Immature natural killer cell (primary cell): Measurements from ENCODE around the gene OST4. TPM values are rescaled to one million over a fixed set of nuclear protein-coding genes. Genes with fewer than 3 reads are reported as not detected.

Source experiments
- DNase-seq, 3 donors: peaks; one replicate each; pipeline ENCODE4 v3.0.0; 2022; ENCODE audit warnings: mixed read lengths in 1 of 3
- H3K27ac Mint-ChIP-seq, 6 donors: one replicate each; pipeline ENCODE4 v1.8.0; 2020; ENCODE audit warnings: mixed read lengths in 6 of 6, mild to moderate bottlenecking in 5 of 6, inconsistent platforms in 4 of 6, moderate library complexity in 3 of 6
- H3K27me3 Mint-ChIP-seq, 3 donors: one replicate each; pipeline ENCODE4 v1.8.0; 2020 to 2021; ENCODE audit warnings: low read depth in 3 of 3, mild to moderate bottlenecking in 3 of 3, mixed read lengths in 3 of 3, moderate library complexity in 3 of 3, inconsistent platforms in 1 of 3
- H3K36me3 Mint-ChIP-seq, 3 donors: one replicate each; pipeline ENCODE4 v1.8.0; 2020; ENCODE audit warnings: mixed read lengths in 3 of 3, inconsistent platforms in 2 of 3, mild to moderate bottlenecking in 2 of 3
- H3K4me1 Mint-ChIP-seq, 2 donors: one replicate each; pipeline ENCODE4 v1.8.0; 2020; ENCODE audit warnings: inconsistent platforms in 2 of 2, mild to moderate bottlenecking in 2 of 2, mixed read lengths in 2 of 2, moderate library complexity in 1 of 2
- H3K4me3 Mint-ChIP-seq, 5 donors: one replicate each; pipeline ENCODE4 v1.8.0; 2020; ENCODE audit warnings: mild to moderate bottlenecking in 5 of 5, mixed read lengths in 5 of 5, inconsistent platforms in 3 of 5, moderate library complexity in 3 of 5
- H3K9me3 Mint-ChIP-seq, 6 donors: one replicate each; pipeline ENCODE4 v1.8.0; 2020; ENCODE audit warnings: mild to moderate bottlenecking in 6 of 6, mixed read lengths in 6 of 6, inconsistent platforms in 4 of 6, moderate library complexity in 3 of 6
- polyA plus RNA-seq, 3 donors: library from polyadenylated mRNA; unstranded; fragments of 300-500 nt; fragmentation: Illumina TruSeq; gene quantifications; one replicate each; pipeline ENCODE4 v1.2.3, GENCODE V29; 2021

The OST4 gene
- polyA plus RNA-seq, 3 donors from 2014 or later, result 677 to 899 (median 681) TPM

- H3K4me1 Mint-ChIP-seq, result peaks cover 22 to 28% of the 10 kb centered on the region in 2 donors
- H3K27ac Mint-ChIP-seq, result peak overlapping the region; percentile 96 to 99 (median 98)
- peak overlapping the region; percentile 94 to 100 (median 97) for H3K4me3 Mint-ChIP-seq
- H3K9me3 Mint-ChIP-seq, result peaks cover 0 to 11% (median 5%) of the 10 kb centered on the region in 6 donors
- H3K27me3 Mint-ChIP-seq, result peaks cover 22 to 30% (median 22%) of the 10 kb centered on the region in 3 donors
- peak; percentile 92 to 93 (median 92) for DNase-seq
- peaks cover under 1 to 8% (median 6%) of the 10 kb centered on the region in 3 donors for H3K36me3 Mint-ChIP-seq
Measured at GRCh38 chr2:27050281-27050995, 21.0 kb downstream of the OST4 start.

GRCh38 chr2:27049422-27050280, 21.8 kb downstream of the OST4 start:
- Mint-ChIP-seq H3K4me3 (peak overlapping the region; percentile 94 to 100 (median 97)), H3K4me1 (peaks cover 22 to 28% of the 10 kb centered on the region in 2 donors), H3K36me3 (peaks cover 0 to 8% (median 3%) of the 10 kb centered on the region in 3 donors), H3K27ac (peak overlapping the region; percentile 96 to 99 (median 98)), H3K9me3 (peaks cover 0 to 11% (median 5%) of the 10 kb centered on the region in 6 donors), H3K27me3 (peaks cover 22 to 30% (median 22%) of the 10 kb centered on the region in 3 donors)
- peak; percentile 67 to 72 (median 68) for DNase-seq

DNA sequence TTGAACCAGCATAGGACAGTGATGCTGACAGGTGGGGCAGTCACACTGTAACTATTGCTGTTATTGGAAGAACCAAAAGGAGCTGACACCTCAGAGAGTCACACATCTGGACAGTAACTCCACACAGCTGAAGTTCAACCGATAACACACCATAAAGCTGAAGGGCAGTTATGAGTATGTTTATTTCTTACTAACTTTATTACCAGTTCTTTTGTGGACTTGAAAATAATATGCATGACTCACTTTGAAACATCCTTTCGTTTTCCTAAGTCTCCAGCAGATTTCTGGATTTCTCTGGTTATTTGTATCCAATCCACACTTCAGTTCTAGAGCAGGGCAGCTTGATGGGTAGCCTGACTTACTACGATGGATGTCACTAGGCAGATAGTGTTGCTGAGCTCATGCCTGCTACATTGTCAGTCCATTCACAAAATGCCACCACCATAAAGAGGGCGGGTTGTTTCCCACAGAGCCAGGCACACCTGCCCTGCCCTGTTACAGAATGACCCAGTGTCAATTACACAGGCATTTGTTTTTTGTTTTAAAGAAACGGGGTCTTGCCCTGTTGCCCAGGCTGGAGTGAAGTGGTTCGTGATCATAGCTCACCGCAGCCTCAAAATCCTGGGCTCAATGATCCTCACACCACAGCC, 28.3 kb downstream of the OST4 start:
- DNase-seq, result no peak
- H3K36me3 Mint-ChIP-seq, result peaks cover 0 to 23% (median 11%) of the 10 kb centered on the region in 3 donors
- H3K9me3 Mint-ChIP-seq, result no peaks in the 10 kb centered on the region
- H3K27me3 Mint-ChIP-seq, result peaks cover 0 to 1% (median 0%) of the 10 kb centered on the region in 3 donors
- no peak overlapping the region for H3K4me3 Mint-ChIP-seq
- H3K27ac Mint-ChIP-seq, result peak overlapping the region in 1 of 6 donors; percentile 73
- peaks cover 2 to 5% of the 10 kb centered on the region in 2 donors for H3K4me1 Mint-ChIP-seq

DNA sequence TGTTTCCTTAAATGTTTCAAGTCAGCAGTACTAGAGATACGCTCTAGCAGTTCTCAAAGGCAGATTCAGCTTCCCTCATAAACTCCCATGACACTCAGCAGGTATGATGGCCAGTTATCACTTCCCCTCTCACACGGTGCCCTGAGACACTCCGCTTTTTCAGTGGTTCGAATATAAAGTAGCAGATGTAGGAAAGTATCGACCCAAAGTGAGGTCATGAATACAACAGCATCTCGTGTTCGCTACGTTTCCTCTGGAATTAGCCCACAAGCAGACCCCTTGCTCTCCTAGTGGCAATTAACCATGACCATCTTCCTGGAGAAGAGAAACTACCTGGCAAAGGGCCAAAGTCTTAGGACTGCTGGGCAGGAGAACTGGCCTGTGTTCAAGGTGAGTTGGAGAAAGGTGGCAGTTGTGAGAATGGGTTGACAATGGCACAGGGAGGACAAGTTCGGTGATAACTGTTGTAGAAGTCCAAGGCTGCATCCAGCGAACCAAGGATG, 29.2 kb downstream of the OST4 start:
- Mint-ChIP-seq H3K4me1 (peaks cover 2 to 5% of the 10 kb centered on the region in 2 donors), H3K27me3 (peaks cover 0 to 1% (median 0%) of the 10 kb centered on the region in 3 donors), H3K36me3 (peaks cover 0 to 23% (median 11%) of the 10 kb centered on the region in 3 donors), H3K4me3 (no peak overlapping the region), H3K9me3 (no peaks in the 10 kb centered on the region), H3K27ac (peak overlapping the region in 5 of 6 donors; percentile 21 to 73 (median 42))
- no peak for DNase-seq

- Mint-ChIP-seq H3K27ac (peak overlapping the region in 5 of 6 donors; percentile 21 to 73 (median 42)), H3K27me3 (peaks cover 0 to 1% (median 0%) of the 10 kb centered on the region in 3 donors), H3K4me3 (no peak overlapping the region), H3K36me3 (peaks cover 0 to 28% (median 11%) of the 10 kb centered on the region in 3 donors), H3K9me3 (no peaks in the 10 kb centered on the region), H3K4me1 (peaks cover 2 to 5% of the 10 kb centered on the region in 2 donors)
- DNase-seq, result no peak
Measured at GRCh38 chr2:27041752-27042151, 29.7 kb downstream of the OST4 start.

GRCh38 chr2:27040282-27040681, 31.2 kb downstream of the OST4 start:
- Mint-ChIP-seq H3K36me3 (peaks cover 0 to 38% (median 11%) of the 10 kb centered on the region in 3 donors), H3K9me3 (no peaks in the 10 kb centered on the region), H3K27ac (no peak overlapping the region), H3K4me1 (peaks cover 4 to 12% of the 10 kb centered on the region in 2 donors), H3K27me3 (no peaks in the 10 kb centered on the region), H3K4me3 (no peak overlapping the region)
- DNase-seq, result no peak

DNA sequence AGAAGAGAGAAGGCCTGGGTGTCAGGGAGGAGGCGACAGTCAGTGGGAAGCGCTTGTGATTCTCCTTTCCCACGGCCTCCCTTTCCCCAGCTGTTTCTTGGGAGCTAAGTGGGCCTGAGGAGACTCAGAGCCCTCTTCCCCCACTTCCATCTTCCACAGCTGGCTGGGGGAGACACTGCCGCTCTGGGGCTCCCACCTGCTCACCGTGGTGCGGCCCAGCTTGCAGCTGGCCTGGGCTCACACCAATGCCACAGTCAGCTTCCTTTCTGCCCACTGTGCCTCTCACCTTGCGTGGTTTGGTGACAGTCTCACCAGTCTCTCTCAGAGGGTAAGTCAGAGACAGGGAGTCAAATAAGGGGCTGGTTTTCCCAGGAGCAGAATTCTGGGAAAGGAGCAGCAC, 31.6 kb downstream of the OST4 start:
- Mint-ChIP-seq H3K4me1 (peaks cover 6 to 16% of the 10 kb centered on the region in 2 donors), H3K27me3 (no peaks in the 10 kb centered on the region), H3K36me3 (peaks cover 0 to 38% (median 11%) of the 10 kb centered on the region in 3 donors), H3K4me3 (no peak overlapping the region), H3K9me3 (no peaks in the 10 kb centered on the region), H3K27ac (peak overlapping the region in 1 of 6 donors; percentile 40)
- no peak for DNase-seq

- H3K27me3 Mint-ChIP-seq, result no peaks in the 10 kb centered on the region
- H3K27ac Mint-ChIP-seq, result no peak overlapping the region
- H3K36me3 Mint-ChIP-seq, result peaks cover 0 to 38% (median 11%) of the 10 kb centered on the region in 3 donors
- DNase-seq, result no peak
- no peak overlapping the region for H3K4me3 Mint-ChIP-seq
- H3K9me3 Mint-ChIP-seq, result no peaks in the 10 kb centered on the region
- H3K4me1 Mint-ChIP-seq, result peaks cover 8 to 19% of the 10 kb centered on the region in 2 donors
Measured at GRCh38 chr2:27039426-27039825, 32.0 kb downstream of the OST4 start.

- Mint-ChIP-seq H3K27ac (peak overlapping the region in 1 of 6 donors; percentile 67), H3K4me3 (no peak overlapping the region), H3K36me3 (peaks cover 0 to 38% (median 11%) of the 10 kb centered on the region in 3 donors), H3K9me3 (no peaks in the 10 kb centered on the region), H3K4me1 (peaks cover 14 to 25% of the 10 kb centered on the region in 2 donors), H3K27me3 (no peaks in the 10 kb centered on the region)
- DNase-seq, result no peak
Measured at GRCh38 chr2:27038631-27039339, 32.7 kb downstream of the OST4 start.

DNA sequence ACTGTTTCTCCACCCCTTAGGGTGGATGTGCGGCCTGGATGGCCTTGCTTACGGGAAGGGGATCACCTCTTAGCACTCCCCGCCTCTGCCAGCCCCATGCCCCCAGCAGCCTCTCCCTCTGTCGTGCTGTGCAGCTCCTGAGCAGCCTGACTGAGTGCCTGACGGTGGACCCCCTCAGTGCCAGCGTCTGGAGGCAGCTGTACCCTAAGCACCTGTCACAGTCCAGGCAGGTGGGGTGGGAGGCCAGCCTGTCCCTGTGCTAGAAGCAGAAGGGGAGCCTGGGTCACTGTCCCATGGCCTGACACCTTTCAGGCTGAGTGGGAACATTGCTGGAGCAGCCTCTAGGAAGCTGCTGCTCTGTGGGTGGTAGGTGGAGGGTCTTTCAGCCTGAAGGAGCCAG, 33.4 kb downstream of the OST4 start:
- H3K9me3 Mint-ChIP-seq, result no peaks in the 10 kb centered on the region
- no peak overlapping the region for H3K27ac Mint-ChIP-seq
- DNase-seq, result no peak
- H3K27me3 Mint-ChIP-seq, result no peaks in the 10 kb centered on the region
- peaks cover 21 to 33% of the 10 kb centered on the region in 2 donors for H3K4me1 Mint-ChIP-seq
- no peak overlapping the region for H3K4me3 Mint-ChIP-seq
- H3K36me3 Mint-ChIP-seq, result peaks cover 0 to 38% (median 11%) of the 10 kb centered on the region in 3 donors

GRCh38 chr2:27033253-27033852, 38.1 kb downstream of the OST4 start:
- no peak for DNase-seq
- Mint-ChIP-seq H3K4me1 (peaks cover 29 to 37% of the 10 kb centered on the region in 2 donors), H3K4me3 (peak overlapping the region; percentile 89 to 93 (median 92)), H3K36me3 (peaks cover 0 to 15% (median 0%) of the 10 kb centered on the region in 3 donors), H3K27ac (peak overlapping the region; percentile 78 to 91 (median 86)), H3K27me3 (peaks cover 0 to 2% (median 0%) of the 10 kb centered on the region in 3 donors), H3K9me3 (no peaks in the 10 kb centered on the region)

DNA sequence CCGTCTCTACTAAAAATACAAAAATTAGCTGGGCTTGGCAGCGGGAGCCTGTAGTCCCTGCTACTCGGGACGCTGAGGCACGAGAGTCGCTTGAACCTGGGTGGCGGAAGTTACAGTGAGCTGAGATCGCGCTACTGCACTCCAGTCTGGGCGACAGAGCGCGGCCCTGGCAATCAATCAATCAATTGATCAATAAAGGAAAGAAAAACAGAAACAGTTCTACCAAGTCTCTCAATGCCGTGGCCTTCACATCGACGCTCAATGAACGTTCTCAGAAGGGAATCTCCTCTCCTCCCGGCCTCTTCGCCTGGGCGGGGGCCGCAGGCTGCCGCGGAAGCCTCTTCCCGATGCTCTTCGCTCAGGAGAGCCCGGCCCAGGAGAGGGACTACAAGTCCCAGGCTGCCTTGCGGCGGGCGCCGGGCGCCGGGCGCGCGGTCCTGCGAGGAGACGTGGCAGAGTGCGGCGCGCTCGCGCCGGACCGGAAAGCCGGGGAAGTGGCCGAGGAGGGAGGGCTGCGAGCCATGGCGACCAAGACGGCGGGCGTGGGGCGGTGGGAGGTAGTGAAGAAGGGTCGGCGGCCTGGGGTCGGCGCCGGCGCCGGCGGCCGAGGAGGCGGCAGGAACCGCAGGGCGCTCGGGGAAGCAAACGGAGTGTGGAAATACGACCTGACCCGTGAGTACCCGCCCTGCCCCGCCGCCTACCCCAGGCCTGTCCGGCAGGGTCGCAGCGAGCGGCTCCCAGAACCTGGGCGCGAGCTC, 38.8 kb downstream of the OST4 start, which contains the start of gene TMEM214:
TSS of gene TMEM214 (plus strand) at position 471 of the 758 bp plus-strand sequence. CDS start at position 522, 51 bp downstream.
- H3K4me3 Mint-ChIP-seq, result peak within 1 kb of the TSS; percentile 89 to 93 (median 92)
- peak; percentile 72 to 77 (median 76) for DNase-seq
- H3K4me1 Mint-ChIP-seq, result peaks cover 29 to 37% of the 10 kb centered on the region in 2 donors
- H3K27me3 Mint-ChIP-seq, result peaks cover 0 to 2% (median 0%) of the 10 kb centered on the region in 3 donors
- H3K9me3 Mint-ChIP-seq, result no peaks in the 10 kb centered on the region
- H3K27ac Mint-ChIP-seq, result peak within 1 kb of the TSS; percentile 78 to 92 (median 90)
- peaks cover 0 to 15% (median 0%) of the 10 kb centered on the region in 3 donors for H3K36me3 Mint-ChIP-seq
